ENCODE data around the gene UBE2J2. TPM values are rescaled to one million over a fixed set of nuclear protein-coding genes. Genes with fewer than 3 reads are reported as not detected.

Gene UBE2J2
- total RNA-seq, 1 donor from 2014 or later, result 25.2 TPM

GRCh38 chr1:1228596-1229321, 44.9 kb downstream of the UBE2J2 start:
- TF ChIP-seq CTCF (IDR thresholded peaks at IDR 0.05), result no peak
- H3K36me3 ChIP-seq, result peaks cover 35 to 53% of the 10 kb centered on the region in 2 donors
- H3K27ac ChIP-seq, result no peak overlapping the region
- peaks cover 23% of the 10 kb centered on the region in 2 donors for H3K4me1 ChIP-seq
- no peaks in the 10 kb centered on the region for H3K27me3 ChIP-seq
- intact Hi-C loops (cut with DNase I), result no loop called here
- H3K4me3 ChIP-seq, result no peak overlapping the region
- H3K9me3 ChIP-seq, result no peaks in the 10 kb centered on the region
- no peak for DNase-seq (ENCODE audit: low spot score in 2 of 2)

- TF ChIP-seq CTCF (IDR thresholded peaks at IDR 0.05), result no peak
- H3K9me3 ChIP-seq, result no peaks in the 10 kb centered on the region
- H3K27me3 ChIP-seq, result no peaks in the 10 kb centered on the region
- H3K36me3 ChIP-seq, result peaks cover 41 to 58% of the 10 kb centered on the region in 2 donors
- H3K27ac ChIP-seq, result no peak overlapping the region
- intact Hi-C loops (cut with DNase I), result no loop called here
- no peak for DNase-seq (ENCODE audit: low spot score in 2 of 2)
- H3K4me3 ChIP-seq, result no peak overlapping the region
- H3K4me1 ChIP-seq, result peaks cover 22% of the 10 kb centered on the region in 2 donors
Observed at GRCh38 chr1:1228187-1228586, 45.5 kb downstream of the UBE2J2 start.

GRCh38 chr1:1227386-1227785, 46.3 kb downstream of the UBE2J2 start:
- H3K27me3 ChIP-seq, result no peaks in the 10 kb centered on the region
- intact Hi-C loops (cut with DNase I), result no loop called here
- H3K36me3 ChIP-seq, result peaks cover 49 to 66% of the 10 kb centered on the region in 2 donors
- DNase-seq (ENCODE audit: low spot score in 2 of 2), result no peak
- H3K4me1 ChIP-seq, result peaks cover 14 to 16% of the 10 kb centered on the region in 2 donors
- no peak overlapping the region for H3K27ac ChIP-seq
- H3K9me3 ChIP-seq, result no peaks in the 10 kb centered on the region
- no peak overlapping the region for H3K4me3 ChIP-seq
- TF ChIP-seq CTCF (IDR thresholded peaks at IDR 0.05), result no peak

DNA sequence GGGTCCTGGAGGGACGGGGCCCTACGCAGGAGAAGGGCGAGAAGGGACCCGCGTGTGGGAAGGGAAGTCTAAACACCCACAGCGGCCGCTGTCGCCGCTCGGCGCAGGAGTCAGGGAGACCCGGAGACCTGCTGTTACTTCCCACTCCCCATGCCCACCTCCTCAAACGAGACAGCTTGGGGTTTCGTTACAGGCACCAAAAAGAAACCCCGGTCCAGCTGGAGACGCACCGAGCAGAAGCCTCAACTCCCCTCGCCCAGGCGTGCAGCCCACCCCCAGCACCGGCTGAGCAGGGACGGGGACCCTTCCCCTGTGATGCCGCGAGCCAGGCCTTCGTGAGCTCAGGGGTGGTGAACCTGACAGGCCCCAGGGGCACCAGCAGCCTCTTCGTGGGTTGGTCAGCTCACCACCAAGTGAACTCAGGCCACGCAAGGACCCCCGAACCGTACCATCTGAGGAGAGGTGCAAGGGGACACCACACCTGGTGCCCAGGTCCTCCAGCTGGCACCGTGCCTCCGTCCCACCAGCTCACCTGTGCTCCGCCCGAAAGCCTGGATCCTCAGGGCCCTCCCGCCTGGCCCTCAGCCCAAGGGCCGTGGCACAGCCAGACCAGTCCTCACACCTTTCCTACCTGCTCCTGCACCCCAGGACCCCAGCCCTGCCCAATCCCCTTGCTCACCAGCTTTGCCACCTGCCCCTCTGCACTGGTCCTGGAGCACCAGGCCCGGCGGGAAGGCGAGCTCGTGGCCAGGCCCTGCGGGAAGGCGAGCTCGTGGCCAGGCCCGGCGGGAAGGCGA, 46.9 kb downstream of the UBE2J2 start:
- H3K9me3 ChIP-seq, result no peaks in the 10 kb centered on the region
- H3K4me3 ChIP-seq, result no peak overlapping the region
- no peak for TF ChIP-seq CTCF (IDR thresholded peaks at IDR 0.05)
- H3K4me1 ChIP-seq, result peaks cover 14 to 16% of the 10 kb centered on the region in 2 donors
- DNase-seq (ENCODE audit: low spot score in 2 of 2), result no peak
- H3K36me3 ChIP-seq, result peaks cover 55 to 73% of the 10 kb centered on the region in 2 donors
- intact Hi-C loops (cut with DNase I), result no loop called here
- H3K27me3 ChIP-seq, result no peaks in the 10 kb centered on the region
- H3K27ac ChIP-seq, result no peak overlapping the region

DNA sequence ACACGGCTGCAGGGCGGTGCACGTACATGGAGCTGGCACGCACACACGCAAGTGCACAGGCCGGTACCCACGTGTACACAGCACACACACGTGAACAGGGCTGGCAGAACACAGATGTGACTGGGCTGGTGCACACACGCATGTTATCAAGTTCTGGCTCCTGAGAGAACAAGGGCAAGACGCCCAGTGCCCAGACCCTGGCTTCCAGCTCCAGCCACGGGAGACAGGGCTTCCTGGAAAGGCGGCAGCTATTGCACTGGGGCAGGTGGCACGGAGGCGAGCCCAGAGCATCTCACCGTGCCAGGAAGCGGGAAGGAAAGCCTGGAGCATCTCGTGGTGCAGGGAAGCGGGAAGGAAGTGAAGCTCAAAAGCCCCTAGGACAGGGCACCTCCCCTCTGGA, 47.7 kb downstream of the UBE2J2 start:
- intact Hi-C loops (cut with DNase I), result no loop called here
- no peaks in the 10 kb centered on the region for H3K27me3 ChIP-seq
- H3K4me1 ChIP-seq, result peaks cover 14 to 16% of the 10 kb centered on the region in 2 donors
- TF ChIP-seq CTCF (IDR thresholded peaks at IDR 0.05), result no peak
- H3K4me3 ChIP-seq, result no peak overlapping the region
- peaks cover 63 to 81% of the 10 kb centered on the region in 2 donors for H3K36me3 ChIP-seq
- H3K9me3 ChIP-seq, result no peaks in the 10 kb centered on the region
- no peak for DNase-seq (ENCODE audit: low spot score in 2 of 2)
- H3K27ac ChIP-seq, result no peak overlapping the region
